H54 (cell line): ENCODE results near the gene SLC46A1.
"Not testable (repeated sequence)": the region's sequence is repeated elsewhere in the genome, so short reads cannot be mapped to it uniquely, and the experiment has no call there.

ENCODE experiments used
- DNase-seq: peaks from one replicate; pipeline ENCODE4 v3.0.0; 2011; ENCODE audit warnings: low spot score, mixed read lengths; ENCODE audit not compliant: insufficient read length
- FAIRE-seq: peaks from 3 replicates; lab custom pipeline; 2011; peaks lifted over from hg19 to GRCh38; lab: Jason Lieb, UNC
- POLR2A ChIP-seq: IDR thresholded peaks from 2 replicates; pipeline ENCODE4 v1.6.1; 2011; ENCODE audit warnings: low read depth, mild to moderate bottlenecking, low read length

The SLC46A1 gene

GRCh38 chr17:28405632-28406472 is at the start of gene SLC46A1:
SLC46A1 (minus strand) TSS chr17:28406212; CDS start chr17:28406114, 98 bp downstream.
- FAIRE-seq (no peak), DNase-seq (peak; percentile 26)
- peak; percentile 33; the same call in 1 of the 2 replicates for TF ChIP-seq POLR2A

GRCh38 chr17:28449859-28450258 is 43.8 kb upstream of the SLC46A1 start:
- FAIRE-seq (no peak), DNase-seq (no peak)
- TF ChIP-seq POLR2A = no peak

- FAIRE-seq (no peak), DNase-seq (no peak)
- no peak for TF ChIP-seq POLR2A
These were observed 41.4 kb upstream of the SLC46A1 start for GRCh38 chr17:28447396-28447760.

- no peak for FAIRE-seq
- no peak for DNase-seq
- no peak for TF ChIP-seq POLR2A
These were observed 40.8 kb upstream of the SLC46A1 start for GRCh38 chr17:28446716-28447395.

- FAIRE-seq (no peak), DNase-seq (no peak)
These were observed 38.1 kb upstream of the SLC46A1 start for GRCh38 chr17:28443901-28444638.

DNA sequence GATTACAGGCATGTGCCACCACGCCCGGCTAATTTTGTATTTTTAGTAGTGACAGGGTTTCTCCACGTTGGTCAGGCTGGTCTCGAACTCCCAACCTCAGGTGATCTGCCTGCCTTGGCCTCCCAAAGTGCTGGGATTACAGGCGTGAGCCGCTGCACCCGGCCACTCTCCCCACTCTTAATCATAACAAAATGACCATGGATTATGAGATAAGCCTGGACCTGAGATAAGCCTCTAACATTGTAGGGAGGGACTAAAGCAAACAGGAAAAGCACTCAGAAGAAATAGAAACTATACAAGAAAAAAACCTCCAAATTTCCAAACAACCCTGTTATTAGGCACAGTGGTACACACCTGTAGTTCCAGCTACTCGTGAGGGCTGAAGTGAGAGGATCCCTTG is 28.3 kb upstream of the SLC46A1 start:
- FAIRE-seq, DNase-seq: not testable (repeated sequence)

More at GRCh38 chr17:28443901-28444638, 38.1 kb upstream of the SLC46A1 start:
- no peak for TF ChIP-seq POLR2A

DNA sequence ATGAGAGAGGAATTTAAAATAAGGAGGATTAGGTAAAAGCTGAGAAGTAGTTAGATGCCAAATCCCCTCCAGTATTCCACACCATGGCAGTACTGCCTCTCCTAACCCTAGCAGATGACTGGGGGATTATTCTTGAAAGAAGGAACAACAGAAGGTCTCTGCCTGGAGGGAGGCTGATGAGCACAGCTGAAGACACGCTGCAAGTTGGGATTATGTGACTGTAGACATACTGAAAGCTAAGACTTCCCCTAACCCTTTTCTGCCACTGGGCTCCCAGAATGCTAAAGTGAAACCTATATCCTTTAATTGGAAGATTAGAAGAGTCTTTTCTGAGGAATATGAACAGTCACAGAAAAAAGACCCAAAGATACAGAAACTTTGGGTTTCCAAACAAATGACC is 27.7 kb upstream of the SLC46A1 start:
- no peak for TF ChIP-seq POLR2A
- FAIRE-seq = no peak
- no peak for DNase-seq

- DNase-seq, FAIRE-seq: not testable (repeated sequence)
These were observed 22.0 kb upstream of the SLC46A1 start for GRCh38 chr17:28427982-28428381.

GRCh38 chr17:28427371-28427770 is 21.4 kb upstream of the SLC46A1 start:
- FAIRE-seq = no peak
- no peak for TF ChIP-seq POLR2A
- DNase-seq = no peak

GRCh38 chr17:28426081-28426519 is 20.1 kb upstream of the SLC46A1 start:
- TF ChIP-seq POLR2A = no peak
- DNase-seq (peak; percentile 29), FAIRE-seq (no peak)

DNA sequence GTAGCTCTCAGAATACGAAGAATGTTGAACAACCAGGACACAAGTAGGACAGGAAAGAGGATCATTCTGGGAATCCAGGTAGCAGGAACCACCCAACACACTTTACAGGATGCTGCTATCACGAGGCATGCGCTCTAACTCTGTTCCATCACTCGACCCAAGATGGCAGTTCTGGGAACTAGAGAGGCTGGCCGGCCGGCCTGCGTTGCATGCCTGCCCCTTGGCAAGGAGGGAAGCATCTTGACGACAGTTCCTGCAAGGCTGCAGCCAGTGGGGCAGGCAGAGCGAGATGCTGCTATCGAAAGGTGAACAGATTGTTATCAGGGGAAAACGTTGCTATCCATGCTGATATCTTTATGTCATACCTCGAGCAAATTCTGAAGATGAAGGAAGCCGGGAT is 19.2 kb upstream of the SLC46A1 start:
- DNase-seq = no peak
- no peak for TF ChIP-seq POLR2A
- no peak for FAIRE-seq

GRCh38 chr17:28421787-28422305 is 15.8 kb upstream of the SLC46A1 start:
- FAIRE-seq = no peak
- no peak for TF ChIP-seq POLR2A
- DNase-seq = no peak

GRCh38 chr17:28416703-28417311 is 10.8 kb upstream of the SLC46A1 start:
- DNase-seq (peak; percentile 40), FAIRE-seq (no peak)
- TF ChIP-seq POLR2A = no peak
